HG02678 (cell line): ENCODE data around the gene ASIC2.

ENCODE experiments used
- ATAC-seq: cut with Tn5 transposase; IDR thresholded peaks from one replicate; pipeline ENCODE4 v1.9.1; 2021; ENCODE audit warnings: mild to moderate bottlenecking, moderate library complexity; ENCODE audit not compliant: unreplicated experiment

ASIC2 gene

GRCh38 chr17:33079201-33079600 lies 213.9 kb downstream of the ASIC2 start:
- ATAC-seq = no peak

GRCh38 chr17:33076979-33077378 lies 216.1 kb downstream of the ASIC2 start:
- no peak for ATAC-seq

GRCh38 chr17:33073416-33073815 lies 219.7 kb downstream of the ASIC2 start:
- no peak for ATAC-seq

GRCh38 chr17:33072421-33073161 lies 220.5 kb downstream of the ASIC2 start:
- ATAC-seq = no peak

- ATAC-seq = no peak
Measured at GRCh38 chr17:33071656-33072055, 221.4 kb downstream of the ASIC2 start.

- no peak for ATAC-seq
Measured at GRCh38 chr17:33057564-33057963, 235.5 kb downstream of the ASIC2 start.

- ATAC-seq = no peak
Measured at GRCh38 chr17:33056399-33057146, 236.5 kb downstream of the ASIC2 start.

GRCh38 chr17:33055746-33056145 lies 237.3 kb downstream of the ASIC2 start:
- ATAC-seq = no peak

GRCh38 chr17:33055171-33055611 lies 237.9 kb downstream of the ASIC2 start:
- ATAC-seq = no peak

GRCh38 chr17:33054412-33054811 lies 238.7 kb downstream of the ASIC2 start:
- ATAC-seq = no peak

- ATAC-seq = no peak
Measured at GRCh38 chr17:33053676-33054075, 239.4 kb downstream of the ASIC2 start.

- ATAC-seq = no peak
Measured at GRCh38 chr17:33052856-33053255, 240.2 kb downstream of the ASIC2 start.

GRCh38 chr17:33050611-33051140 lies 242.4 kb downstream of the ASIC2 start:
- no peak for ATAC-seq

GRCh38 chr17:33049781-33050414 lies 243.2 kb downstream of the ASIC2 start:
- ATAC-seq = no peak

GRCh38 chr17:33046361-33047255 lies 246.5 kb downstream of the ASIC2 start:
- no peak for ATAC-seq

GRCh38 chr17:33045216-33045615 lies 247.9 kb downstream of the ASIC2 start:
- ATAC-seq = no peak

- no peak for ATAC-seq
Measured at GRCh38 chr17:33044771-33045170, 248.3 kb downstream of the ASIC2 start.

GRCh38 chr17:33040461-33040860 lies 252.6 kb downstream of the ASIC2 start:
- ATAC-seq = no peak

- ATAC-seq = no peak
Measured at GRCh38 chr17:33039874-33040273, 253.2 kb downstream of the ASIC2 start.

GRCh38 chr17:33038740-33039139 lies 254.4 kb downstream of the ASIC2 start:
- no peak for ATAC-seq

GRCh38 chr17:33033176-33033575 lies 259.9 kb downstream of the ASIC2 start:
- no peak for ATAC-seq
